Esophagus muscularis mucosa (tissue), 3 donors: Measurements from ENCODE around the gene PTPRZ1.

Experiments used
- POLR2A ChIP-seq: fragments of 450-650 bp; IDR thresholded peaks from one replicate; pipeline ENCODE4 v1.6.1; 2017; ENCODE audit warnings: antibody characterized with exemption, moderate library complexity, mild to moderate bottlenecking, low read depth
- TF ChIP-seq, protein P1 (sequence below), 3 experiments: fragments of 200-600 bp in 2 of 3; fragments of 450-650 bp in 1 of 3; sonication (generic) in 2 of 3; IDR thresholded peaks; one replicate each; pipeline ENCODE4 v1.5.1; 2017 to 2019; ENCODE audit warnings: antibody characterized with exemption in 3 of 3, mild to moderate bottlenecking in 2 of 3, moderate library complexity in 1 of 3

- TF ChIP-seq, protein P1, sequence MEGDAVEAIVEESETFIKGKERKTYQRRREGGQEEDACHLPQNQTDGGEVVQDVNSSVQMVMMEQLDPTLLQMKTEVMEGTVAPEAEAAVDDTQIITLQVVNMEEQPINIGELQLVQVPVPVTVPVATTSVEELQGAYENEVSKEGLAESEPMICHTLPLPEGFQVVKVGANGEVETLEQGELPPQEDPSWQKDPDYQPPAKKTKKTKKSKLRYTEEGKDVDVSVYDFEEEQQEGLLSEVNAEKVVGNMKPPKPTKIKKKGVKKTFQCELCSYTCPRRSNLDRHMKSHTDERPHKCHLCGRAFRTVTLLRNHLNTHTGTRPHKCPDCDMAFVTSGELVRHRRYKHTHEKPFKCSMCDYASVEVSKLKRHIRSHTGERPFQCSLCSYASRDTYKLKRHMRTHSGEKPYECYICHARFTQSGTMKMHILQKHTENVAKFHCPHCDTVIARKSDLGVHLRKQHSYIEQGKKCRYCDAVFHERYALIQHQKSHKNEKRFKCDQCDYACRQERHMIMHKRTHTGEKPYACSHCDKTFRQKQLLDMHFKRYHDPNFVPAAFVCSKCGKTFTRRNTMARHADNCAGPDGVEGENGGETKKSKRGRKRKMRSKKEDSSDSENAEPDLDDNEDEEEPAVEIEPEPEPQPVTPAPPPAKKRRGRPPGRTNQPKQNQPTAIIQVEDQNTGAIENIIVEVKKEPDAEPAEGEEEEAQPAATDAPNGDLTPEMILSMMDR (IDR thresholded peaks at IDR 0.05), result no peak
- no peak for TF ChIP-seq POLR2A
These were observed 1.3 kb downstream of the PTPRZ1 start for GRCh38 chr7:121874298-121874697.
